ENCODE data around the gene RB1.

Gene RB1

DNA sequence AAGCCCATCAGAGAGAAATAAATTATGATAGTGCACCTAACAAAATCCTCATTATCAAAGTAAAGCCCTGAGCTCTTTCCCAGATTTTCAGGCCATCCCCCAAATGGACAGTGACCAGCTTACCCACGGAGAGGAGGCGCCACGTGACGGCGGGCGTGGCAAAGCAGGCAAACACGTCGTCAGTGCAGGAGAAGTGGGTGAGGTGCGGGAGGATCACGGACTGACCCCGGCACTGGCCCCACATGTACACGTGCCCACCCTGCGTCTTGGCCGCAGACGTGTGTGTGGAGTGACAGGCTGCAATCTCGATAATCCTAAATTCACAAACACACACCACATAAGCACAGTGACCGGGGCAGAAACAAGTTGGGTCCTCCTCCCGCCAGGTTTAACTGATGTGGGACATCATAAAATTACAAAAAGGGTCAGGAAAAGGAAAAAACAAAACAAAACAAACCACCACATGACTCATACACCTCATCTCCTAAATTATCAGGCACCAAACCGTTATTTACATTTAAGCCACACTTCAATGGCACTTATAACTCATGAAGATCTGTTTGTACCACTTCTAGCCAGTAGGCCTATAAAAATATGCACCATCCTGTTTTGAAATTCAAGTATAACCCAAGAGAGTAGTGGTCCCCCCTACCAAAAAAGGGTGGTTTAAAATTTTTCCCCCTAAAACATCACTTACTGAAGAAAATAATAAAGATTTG lies 199.2 kb downstream of the RB1 start:
- no peak for DNase-seq

- DNase-seq, result no peak
These were observed 201.1 kb downstream of the RB1 start for GRCh38 chr13:48504606-48505005.

GRCh38 chr13:48505012-48505411 lies 201.5 kb downstream of the RB1 start:
- DNase-seq, result no peak

- no peak for DNase-seq
These were observed 202.1 kb downstream of the RB1 start for GRCh38 chr13:48505597-48506091.

- DNase-seq, result no peak
These were observed 202.6 kb downstream of the RB1 start for GRCh38 chr13:48506092-48506701.

- DNase-seq, result no peak
These were observed 203.5 kb downstream of the RB1 start for GRCh38 chr13:48507021-48507420.

DNA sequence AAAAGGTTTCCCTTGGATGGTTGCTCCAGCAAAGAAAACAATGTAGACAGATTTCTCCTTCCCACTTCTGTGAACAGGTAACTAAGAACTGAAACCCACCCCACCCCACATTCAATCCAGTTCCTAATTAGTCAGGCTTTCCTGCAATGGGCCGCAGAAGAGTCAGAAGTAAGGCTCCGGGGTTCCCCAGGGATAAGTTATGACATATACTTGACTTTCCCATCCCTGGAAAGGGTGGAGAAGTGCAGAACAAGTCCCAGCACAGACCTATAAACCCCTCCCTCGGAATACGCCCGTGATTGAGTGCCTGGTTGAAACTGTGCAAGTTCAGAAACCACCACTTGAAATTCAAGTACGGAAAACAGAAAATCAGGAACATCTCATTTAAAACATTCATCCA lies 204.5 kb downstream of the RB1 start:
- no peak for DNase-seq

GRCh38 chr13:48510698-48511097 lies 207.1 kb downstream of the RB1 start:
- DNase-seq, result no peak

- DNase-seq, result no peak
These were observed 208.2 kb downstream of the RB1 start for GRCh38 chr13:48511621-48512230.

- no peak for DNase-seq
These were observed 211.2 kb downstream of the RB1 start for GRCh38 chr13:48514793-48515192.

DNA sequence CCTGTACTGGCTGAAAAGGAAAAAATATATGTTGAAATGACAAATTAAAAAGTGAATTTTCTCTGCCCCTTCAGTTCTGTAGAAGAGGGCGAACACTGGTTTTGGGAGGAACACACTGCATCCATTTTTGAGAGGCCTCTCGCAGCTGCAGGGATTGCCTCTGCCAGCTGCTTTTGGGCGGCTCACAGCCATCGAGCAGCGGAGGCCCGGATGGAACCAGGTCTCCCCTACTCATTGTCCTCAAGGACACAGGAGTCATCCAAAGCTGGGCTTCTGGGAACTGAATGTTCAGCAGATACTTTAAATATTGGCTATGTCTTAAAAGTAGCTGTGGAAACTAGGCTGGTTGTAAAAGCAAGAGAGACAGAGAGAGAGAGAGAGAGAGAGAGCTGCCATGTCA lies 212.2 kb downstream of the RB1 start:
- no peak for DNase-seq

DNA sequence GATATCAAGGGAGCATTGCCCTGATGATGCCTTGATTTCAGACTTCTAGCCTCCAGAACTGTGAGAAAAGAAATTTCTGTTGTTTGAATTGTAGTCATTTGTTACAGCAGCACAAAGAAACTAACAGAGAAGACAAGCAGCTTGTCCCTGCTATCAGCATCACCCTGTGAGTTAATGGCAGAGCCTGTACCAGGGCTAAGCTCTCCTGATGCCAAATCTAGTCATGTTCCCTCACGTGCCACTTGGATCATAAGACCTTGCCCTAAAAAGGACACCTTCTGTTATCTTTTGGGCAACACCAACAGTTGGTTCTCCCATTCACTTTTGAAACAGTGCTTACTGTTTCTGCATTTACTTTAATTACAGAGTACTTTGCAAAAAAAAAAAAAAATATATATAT lies 214.5 kb downstream of the RB1 start:
- DNase-seq, result no peak

- DNase-seq, result no peak
These were observed 222.7 kb downstream of the RB1 start for GRCh38 chr13:48526286-48526685.

DNA sequence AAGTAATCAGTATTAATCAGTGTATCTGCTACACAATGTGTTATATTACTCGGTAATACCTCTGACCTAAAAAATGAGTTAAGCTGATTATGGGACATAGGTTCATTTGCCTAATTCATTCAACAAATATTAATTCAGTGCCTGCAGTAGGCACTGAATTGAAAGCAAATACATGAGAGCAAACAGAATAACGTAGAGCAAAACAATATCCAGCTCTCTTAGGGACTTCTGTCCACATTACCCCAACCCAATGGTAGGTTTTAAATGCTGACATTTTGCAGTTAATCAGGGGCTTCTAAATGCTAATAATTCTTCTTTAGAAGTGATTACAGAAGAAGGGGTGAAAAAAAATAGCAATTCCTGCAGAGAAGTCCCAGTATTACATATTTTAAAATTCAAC lies 224.4 kb downstream of the RB1 start:
- DNase-seq, result no peak

DNA sequence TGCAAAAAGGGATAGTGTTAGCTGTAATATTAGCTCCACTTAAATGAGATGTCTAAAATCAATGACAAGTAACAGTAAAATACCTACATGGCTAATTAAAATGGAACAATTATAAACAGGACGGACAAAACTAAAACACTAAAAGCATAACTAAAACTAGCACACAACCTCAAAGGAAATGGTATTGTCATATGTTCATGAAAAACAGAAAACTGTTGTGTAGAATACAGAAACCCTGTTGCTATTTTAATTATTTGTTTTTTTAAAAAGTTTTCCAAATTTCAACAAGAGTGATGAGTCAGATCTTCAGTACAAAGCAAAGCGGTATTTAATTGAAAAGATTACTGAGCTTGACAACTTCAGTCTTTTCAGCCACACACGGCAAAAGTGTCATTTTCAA lies 225.2 kb downstream of the RB1 start:
- no peak for DNase-seq

- DNase-seq, result no peak
These were observed 227.3 kb downstream of the RB1 start for GRCh38 chr13:48530833-48531232.
